NCI-H146 treated with DMSO at 0.1 percent for 48 hours (cell line): Measurements from ENCODE around the gene HOXB8.

Experiments used
- DNase-seq: peaks from one replicate; lab custom pipeline; 2025; ENCODE audit not compliant: unreplicated experiment; lab: John Stamatoyannopoulos, UW

The HOXB8 gene

GRCh38 chr17:48615047-48615962 is at the start of gene HOXB8:
TSS of gene HOXB8 (minus strand) at chr17:48615292. CDS start at chr17:48614704, 588 bp downstream.
- DNase-seq, result no peak

- DNase-seq, result no peak
Measured at GRCh38 chr17:48663134-48663924, 48.2 kb upstream of the HOXB8 start.

- DNase-seq, result no peak
Measured at GRCh38 chr17:48655913-48656312, 40.8 kb upstream of the HOXB8 start.

- no peak for DNase-seq
Measured at GRCh38 chr17:48649741-48650140, 34.6 kb upstream of the HOXB8 start.

GRCh38 chr17:48647963-48648245 is 32.8 kb upstream of the HOXB8 start:
- DNase-seq, result no peak

GRCh38 chr17:48647103-48647962 is 32.2 kb upstream of the HOXB8 start:
- DNase-seq, result no peak

- no peak for DNase-seq
Measured at GRCh38 chr17:48646183-48647102, 31.4 kb upstream of the HOXB8 start.

- no peak for DNase-seq
Measured at GRCh38 chr17:48645639-48646182, 30.6 kb upstream of the HOXB8 start.

GRCh38 chr17:48644910-48645557 is 29.9 kb upstream of the HOXB8 start:
- no peak for DNase-seq

GRCh38 chr17:48644159-48644558 is 29.1 kb upstream of the HOXB8 start:
- no peak for DNase-seq

- DNase-seq, result no peak
Measured at GRCh38 chr17:48643697-48644012, 28.6 kb upstream of the HOXB8 start.

GRCh38 chr17:48642843-48643696 is 28.0 kb upstream of the HOXB8 start:
- DNase-seq, result no peak

GRCh38 chr17:48642059-48642842 is 27.2 kb upstream of the HOXB8 start:
- DNase-seq, result no peak

GRCh38 chr17:48641541-48642058 is 26.5 kb upstream of the HOXB8 start:
- no peak for DNase-seq

GRCh38 chr17:48640858-48641180 is 25.7 kb upstream of the HOXB8 start:
- DNase-seq, result no peak

- no peak for DNase-seq
Measured at GRCh38 chr17:48639982-48640857, 25.1 kb upstream of the HOXB8 start.

GRCh38 chr17:48639136-48639535 is 24.0 kb upstream of the HOXB8 start:
- DNase-seq, result no peak
